Thymus (tissue), 11 donors: ENCODE measurements around the gene PCDHGA1. TPM values are rescaled to one million over a fixed set of nuclear protein-coding genes. Genes with fewer than 3 reads are reported as not detected.

Experiments
- DNase-seq, 9 donors: peaks; one replicate each; pipeline ENCODE4 v3.0.0-alpha.2; 2013; ENCODE audit warnings: low spot score in 9 of 9, low read depth in 6 of 9, missing footprints in 1 of 9
- H3K27ac ChIP-seq, 2 donors: one replicate each; pipeline ENCODE4 v1.5.1; 2013; ENCODE audit warnings: control low read depth in 1 of 2, low read depth in 1 of 2, low read length in 1 of 2, mild to moderate bottlenecking in 1 of 2, moderate library complexity in 1 of 2
- H3K27me3 ChIP-seq, 2 donors: one replicate each; pipeline ENCODE4 v1.5.1; 2013; ENCODE audit warnings: low read length in 1 of 2; ENCODE audit not compliant: control insufficient read depth in 2 of 2, insufficient read depth in 1 of 2
- H3K36me3 ChIP-seq, 2 donors: one replicate each; pipeline ENCODE4 v1.5.1; 2013; ENCODE audit warnings: low read length in 1 of 2, mild to moderate bottlenecking in 1 of 2, moderate library complexity in 1 of 2; ENCODE audit not compliant: control insufficient read depth in 2 of 2, insufficient read depth in 2 of 2
- H3K4me1 ChIP-seq, 2 donors: one replicate each; pipeline ENCODE4 v1.5.1; 2013; ENCODE audit warnings: low read length in 2 of 2; ENCODE audit not compliant: control insufficient read depth in 2 of 2, insufficient read depth in 2 of 2
- H3K4me3 ChIP-seq, 2 donors: one replicate each; pipeline ENCODE4 v1.5.1; 2013; ENCODE audit warnings: low read length in 2 of 2, control low read depth in 1 of 2, mild to moderate bottlenecking in 1 of 2
- H3K9me3 ChIP-seq, 2 donors: one replicate each; pipeline ENCODE4 v1.5.1; 2013; ENCODE audit warnings: low read length in 1 of 2, mild to moderate bottlenecking in 1 of 2; ENCODE audit not compliant: control insufficient read depth in 2 of 2, insufficient read depth in 1 of 2
- WGBS: extraction: QIAGEN DNeasy Blood & Tissue Kit; methylation state at CpG from one replicate; pipeline ENCODE4 v1.1.7; 2013; 5-methylcytosine and 5-hydroxymethylcytosine counted together
- polyA plus RNA-seq: library from polyadenylated mRNA; stranded (reverse); fragments of 200-250 nt; gene quantifications from one replicate; pipeline ENCODE4 v1.2.3, GENCODE V29; 2013
- total RNA-seq: library from RNA; stranded (reverse); fragments of 120-200 nt; gene quantifications from one replicate; pipeline ENCODE4 v1.2.4, GENCODE V29; 2013
- donor health status: healthy.

The PCDHGA1 gene
- total and polyA plus RNA-seq, 2 donors: 0.09 to 0.16 TPM

GRCh38 chr5:141515946-141516671 is 185.8 kb downstream of the PCDHGA1 start:
- Histone ChIP-seq H3K4me1 (peaks cover 10 to 38% of the 10 kb centered on the region in 2 donors), H3K9me3 (no peaks in the 10 kb centered on the region), H3K36me3 (peaks cover 49 to 61% of the 10 kb centered on the region in 2 donors), H3K27me3 (peaks cover 0 to 27% of the 10 kb centered on the region in 2 donors), H3K4me3 (no peak overlapping the region), H3K27ac (no peak overlapping the region)
- DNase-seq: no peak
- 97% methylated on average over 4 of the region's 4 CpGs for WGBS

DNA sequence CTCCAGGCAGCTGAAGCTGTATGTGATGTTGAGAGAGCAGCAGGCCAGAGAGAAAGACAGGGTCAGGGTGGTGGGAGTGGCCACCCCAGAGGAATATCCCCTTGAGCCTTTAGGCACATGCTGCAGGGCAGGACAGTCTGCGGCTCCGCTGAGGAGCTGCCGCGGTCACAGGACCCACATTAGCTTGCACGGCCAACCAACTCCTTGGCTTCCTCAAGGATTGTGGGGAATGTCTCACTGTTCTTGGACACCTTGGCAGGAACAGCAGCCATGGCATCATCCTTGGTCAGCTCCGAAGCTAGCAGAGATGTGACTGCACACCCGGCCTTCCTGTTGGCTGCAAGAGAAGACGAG is 186.3 kb downstream of the PCDHGA1 start:
- no peaks in the 10 kb centered on the region for H3K9me3 ChIP-seq
- peaks cover 51 to 66% of the 10 kb centered on the region in 2 donors for H3K36me3 ChIP-seq
- 97% methylated on average over 8 of the region's 8 CpGs for WGBS
- no peak overlapping the region for H3K27ac ChIP-seq
- peaks cover 10 to 38% of the 10 kb centered on the region in 2 donors for H3K4me1 ChIP-seq
- DNase-seq: no peak
- H3K4me3 ChIP-seq: no peak overlapping the region
- peaks cover 0 to 27% of the 10 kb centered on the region in 2 donors for H3K27me3 ChIP-seq

DNA sequence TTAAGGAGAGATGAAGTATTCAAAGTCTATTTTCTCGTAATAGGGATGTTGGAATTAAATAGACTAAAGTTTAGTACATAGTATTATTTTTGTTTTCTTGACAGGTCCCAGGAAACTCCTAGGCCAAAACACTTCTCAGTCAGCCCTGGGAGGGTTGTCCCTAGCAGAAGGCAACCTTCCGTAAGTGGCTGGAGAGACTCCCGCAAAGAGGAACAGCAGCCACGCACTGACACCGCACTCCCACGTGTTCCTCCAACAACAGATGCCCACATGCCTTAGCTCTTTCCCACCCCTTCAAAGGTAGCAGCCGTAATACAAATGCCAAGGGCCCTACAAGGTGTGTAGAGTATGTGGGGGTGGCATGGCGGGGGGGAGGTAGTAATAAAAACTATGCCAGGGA is 187.0 kb downstream of the PCDHGA1 start:
- Histone ChIP-seq H3K9me3 (no peaks in the 10 kb centered on the region), H3K4me1 (peaks cover 10 to 36% of the 10 kb centered on the region in 2 donors), H3K36me3 (peaks cover 58 to 73% of the 10 kb centered on the region in 2 donors), H3K27me3 (peaks cover 0 to 22% of the 10 kb centered on the region in 2 donors), H3K27ac (no peak overlapping the region), H3K4me3 (no peak overlapping the region)
- WGBS: 97% methylated on average over 8 of the region's 8 CpGs
- no peak for DNase-seq

DNA sequence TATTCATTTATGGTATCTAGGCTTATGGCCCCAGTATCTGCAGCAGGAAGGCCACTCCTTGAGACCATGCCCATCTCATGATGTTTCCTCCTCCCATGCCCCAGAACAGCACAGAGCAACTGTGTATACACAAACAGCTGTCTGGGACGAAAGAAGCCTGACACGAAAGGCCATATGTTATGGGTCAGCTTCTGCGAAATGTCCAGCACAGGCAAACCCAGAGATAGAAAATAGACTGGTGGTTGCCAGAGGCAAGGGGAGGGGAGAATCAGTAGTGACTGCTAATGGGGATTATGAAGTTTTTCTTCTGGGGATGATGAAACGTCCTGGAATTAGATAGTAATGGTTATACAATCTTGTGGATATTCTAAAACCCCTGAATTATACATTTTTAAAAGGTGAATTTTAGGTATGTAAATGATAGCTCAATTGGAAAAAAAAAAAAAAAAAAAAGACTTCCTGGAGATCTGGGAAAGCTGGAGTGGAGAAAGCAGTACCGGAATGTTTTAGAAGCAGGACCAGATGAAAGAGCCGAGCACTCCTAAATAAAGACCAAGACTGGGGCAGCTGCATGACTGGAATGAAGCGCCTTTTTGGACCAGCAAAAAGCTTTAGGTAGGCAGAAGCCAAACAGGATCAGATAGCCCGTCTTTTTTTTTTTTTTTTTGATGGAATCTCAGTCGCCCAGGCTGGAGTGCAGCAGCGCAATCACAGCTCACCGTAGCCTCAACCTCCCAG is 187.7 kb downstream of the PCDHGA1 start:
- peaks cover 64 to 80% of the 10 kb centered on the region in 2 donors for H3K36me3 ChIP-seq
- no peak for DNase-seq
- peaks cover 8 to 28% of the 10 kb centered on the region in 2 donors for H3K4me1 ChIP-seq
- 98% methylated on average over 11 of the region's 11 CpGs for WGBS
- no peak overlapping the region for H3K27ac ChIP-seq
- H3K27me3 ChIP-seq: peaks cover 0 to 15% of the 10 kb centered on the region in 2 donors
- H3K4me3 ChIP-seq: no peak overlapping the region
- H3K9me3 ChIP-seq: no peaks in the 10 kb centered on the region

- 97% methylated on average over 1 of the region's 1 CpG for WGBS
- Histone ChIP-seq H3K36me3 (peaks cover 67 to 86% of the 10 kb centered on the region in 2 donors), H3K27ac (no peak overlapping the region)
Measured at GRCh38 chr5:141518618-141519015, 188.3 kb downstream of the PCDHGA1 start.

DNA sequence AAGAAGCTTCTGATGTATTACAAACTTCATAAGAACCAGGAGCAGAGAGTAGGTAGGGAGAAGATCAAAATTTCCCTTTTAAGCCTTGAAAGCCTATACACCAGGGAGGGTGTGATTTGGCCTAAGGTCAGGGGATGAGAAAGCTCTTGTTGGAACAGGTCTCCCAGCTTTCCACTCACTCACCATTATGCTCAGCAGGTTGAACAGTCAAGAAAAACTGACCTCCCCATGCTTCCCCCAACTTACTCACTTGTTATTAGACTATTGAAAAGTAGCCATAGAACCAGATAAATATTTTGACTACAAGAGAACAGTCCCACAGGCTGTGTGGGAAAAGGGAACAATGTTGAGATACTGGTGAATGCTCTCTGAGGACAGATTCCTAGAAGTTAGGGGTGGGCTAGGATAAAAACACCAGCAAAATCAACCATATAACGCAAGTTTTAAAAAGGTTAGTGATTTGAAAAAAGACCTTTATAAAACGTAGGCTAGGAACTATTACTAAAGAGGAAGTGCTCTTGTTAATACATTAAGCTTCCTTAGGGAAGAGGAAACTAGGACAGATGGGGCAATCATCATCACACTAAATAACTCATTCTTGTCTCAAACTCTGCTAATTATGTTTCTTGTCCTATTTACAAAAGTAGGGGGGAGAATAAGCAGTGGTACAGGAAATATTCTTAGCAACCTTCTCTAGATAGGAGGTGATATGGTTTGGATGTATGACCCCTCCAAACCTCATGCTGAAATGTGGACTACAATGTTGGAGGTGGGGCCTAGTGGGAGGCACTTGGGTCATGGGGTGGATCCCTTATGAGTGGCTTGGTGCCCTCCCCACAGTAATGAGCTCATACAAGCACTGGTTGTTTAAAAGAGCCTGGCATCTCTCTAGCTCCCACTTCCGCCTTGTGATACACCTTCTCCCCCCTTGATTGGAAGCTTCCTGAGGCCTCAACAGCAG is 189.6 kb downstream of the PCDHGA1 start:
- H3K4me3 ChIP-seq: no peak overlapping the region

More at GRCh38 chr5:141518618-141519015, 188.3 kb downstream of the PCDHGA1 start:
- Histone ChIP-seq H3K27me3 (peaks cover 0 to 9% of the 10 kb centered on the region in 2 donors), H3K4me3 (no peak overlapping the region), H3K4me1 (peaks cover 8 to 23% of the 10 kb centered on the region in 2 donors), H3K9me3 (no peaks in the 10 kb centered on the region)
- DNase-seq: no peak

DNA sequence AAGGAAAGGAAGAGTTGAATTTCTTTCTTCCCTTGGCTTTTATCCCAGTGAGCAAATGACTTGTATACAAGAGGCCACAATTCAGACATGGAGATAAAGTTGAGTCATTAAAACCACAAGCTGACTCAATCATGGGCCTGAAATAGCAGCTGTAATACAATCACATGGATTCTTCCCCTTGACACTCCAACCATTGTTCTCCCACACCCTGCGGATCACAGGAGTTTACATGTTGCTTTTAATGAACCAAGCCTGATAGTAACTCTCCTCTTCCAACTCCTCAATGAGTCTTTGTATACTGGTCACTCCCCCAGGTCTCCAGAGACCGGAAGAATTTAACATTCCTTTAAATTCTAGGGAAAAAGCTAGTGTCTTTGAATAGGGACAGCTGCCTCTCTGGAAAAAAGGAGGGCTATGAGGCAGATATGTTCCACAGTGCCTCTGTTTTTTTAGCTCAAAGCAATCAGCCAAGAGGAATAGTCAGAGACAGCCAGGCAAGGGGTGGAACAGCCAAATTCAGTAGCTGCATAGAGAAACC is 191.0 kb downstream of the PCDHGA1 start:
- Histone ChIP-seq H3K36me3 (peaks cover 74 to 96% of the 10 kb centered on the region in 2 donors), H3K9me3 (no peaks in the 10 kb centered on the region), H3K4me3 (no peak overlapping the region), H3K27me3 (no peaks in the 10 kb centered on the region), H3K4me1 (peaks cover 0 to 6% of the 10 kb centered on the region in 2 donors), H3K27ac (peak overlapping the region; percentile 20 to 66)
- no peak for DNase-seq
- 91% methylated on average over 2 of the region's 2 CpGs for WGBS

More for the DNA sequence above, 189.6 kb downstream of the PCDHGA1 start:
- Histone ChIP-seq H3K27ac (no peak overlapping the region), H3K27me3 (no peaks in the 10 kb centered on the region), H3K36me3 (peaks cover 72 to 97% of the 10 kb centered on the region in 2 donors), H3K4me1 (peaks cover 0 to 11% of the 10 kb centered on the region in 2 donors), H3K9me3 (no peaks in the 10 kb centered on the region)
- no peak for DNase-seq
- 96% methylated on average over 3 of the region's 3 CpGs for WGBS

DNA sequence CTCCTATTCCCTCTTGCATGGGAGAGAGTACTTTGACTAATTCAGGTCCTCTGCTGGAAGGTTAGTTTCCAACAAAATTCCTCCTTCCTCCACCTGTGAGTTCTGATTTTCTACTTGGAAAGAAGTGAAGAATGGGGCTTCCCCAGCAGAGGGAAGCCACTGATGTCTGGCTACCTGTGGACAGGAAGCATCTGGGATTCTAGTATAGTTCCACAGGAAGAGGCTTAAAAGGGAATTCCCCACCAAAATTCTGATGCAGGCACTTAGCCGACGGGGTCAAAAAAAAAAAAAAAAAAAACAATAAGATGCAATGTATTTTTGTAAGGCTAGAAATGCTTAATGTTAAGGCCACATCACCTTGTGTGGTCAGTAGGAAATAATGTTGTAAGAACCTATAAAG is 192.0 kb downstream of the PCDHGA1 start:
- no peak for DNase-seq
- Histone ChIP-seq H3K4me3 (no peak overlapping the region), H3K27me3 (no peaks in the 10 kb centered on the region), H3K9me3 (no peaks in the 10 kb centered on the region), H3K4me1 (peaks cover 0 to 10% of the 10 kb centered on the region in 2 donors), H3K36me3 (peaks cover 72 to 96% of the 10 kb centered on the region in 2 donors), H3K27ac (no peak overlapping the region)
- WGBS: 65% methylated on average over 2 of the region's 2 CpGs
